Hematopoietic multipotent progenitor cell treated with erythropoietin and hydrocortisone succinate and interleukin-3 and kit ligand, for 8 days (in vitro differentiated cells): ENCODE results near the gene INTS1.
A peak's percentile ranks its signal among the peaks of the same experiment; 100 is the strongest.

Experiments used
- DNase-seq: peaks from one replicate; pipeline ENCODE4 v3.0.0-alpha.2; 2015

Gene INTS1

DNA sequence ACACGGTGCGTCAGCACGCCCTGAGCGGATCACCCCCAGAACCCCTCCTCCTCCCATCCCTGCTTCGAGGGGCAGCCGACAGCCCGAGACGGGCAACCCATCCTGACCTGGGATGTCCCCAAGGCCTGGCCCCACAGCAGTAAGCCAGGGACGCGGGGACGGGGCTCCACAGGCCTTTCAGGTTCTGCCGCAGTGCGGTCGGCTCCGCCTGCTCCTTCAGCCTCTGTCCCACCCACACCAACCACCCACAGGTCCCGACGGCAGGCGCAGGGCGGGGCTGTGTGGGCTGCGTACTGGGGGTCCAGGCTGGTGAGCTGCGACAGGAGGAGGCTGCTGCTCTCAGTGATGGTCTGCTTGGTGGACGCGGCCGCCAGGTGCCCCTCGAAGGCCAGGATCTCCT, 16.7 kb downstream of the INTS1 start:
- DNase-seq: no peak

DNA sequence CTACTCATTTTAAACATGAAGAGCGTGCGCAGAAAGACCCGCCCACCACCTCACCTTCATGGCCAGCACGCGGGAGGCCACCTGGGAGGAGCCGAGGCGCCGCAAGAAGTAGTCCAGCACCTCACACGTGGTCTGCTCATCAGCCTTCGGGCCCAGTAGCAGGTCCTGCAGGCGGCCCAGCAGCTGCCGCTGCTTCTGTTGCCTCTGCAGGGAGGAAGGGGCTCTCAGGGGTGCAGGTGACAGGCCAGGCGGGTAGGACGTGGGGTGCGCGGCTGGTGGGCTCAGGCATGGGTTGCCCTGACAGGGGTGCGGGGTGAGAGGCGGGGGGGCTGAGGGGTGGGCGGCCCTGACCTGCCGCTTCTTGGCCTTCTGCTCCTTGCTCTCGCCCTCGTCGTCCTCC, 17.6 kb downstream of the INTS1 start:
- DNase-seq: no peak

DNA sequence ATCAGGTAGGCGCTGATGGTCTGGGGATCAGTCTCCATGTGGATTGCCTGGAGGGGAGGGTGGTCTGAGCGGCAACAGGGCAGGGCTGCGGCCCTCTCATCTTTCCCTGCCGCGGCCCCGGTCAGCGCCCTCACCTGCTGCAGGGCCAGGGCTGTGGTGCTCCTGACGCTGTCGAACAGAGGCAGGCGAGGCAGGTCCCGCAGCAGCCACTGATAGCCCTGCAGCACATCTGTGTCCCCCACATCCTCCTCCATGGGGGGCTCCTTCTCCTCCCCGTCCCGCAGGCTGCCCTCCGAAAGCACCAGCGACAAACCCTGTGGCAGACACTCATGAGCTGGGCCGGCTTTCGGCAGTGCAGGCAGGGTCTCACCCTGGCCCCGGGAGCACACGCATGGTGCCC, 19.0 kb downstream of the INTS1 start:
- no peak for DNase-seq

DNA sequence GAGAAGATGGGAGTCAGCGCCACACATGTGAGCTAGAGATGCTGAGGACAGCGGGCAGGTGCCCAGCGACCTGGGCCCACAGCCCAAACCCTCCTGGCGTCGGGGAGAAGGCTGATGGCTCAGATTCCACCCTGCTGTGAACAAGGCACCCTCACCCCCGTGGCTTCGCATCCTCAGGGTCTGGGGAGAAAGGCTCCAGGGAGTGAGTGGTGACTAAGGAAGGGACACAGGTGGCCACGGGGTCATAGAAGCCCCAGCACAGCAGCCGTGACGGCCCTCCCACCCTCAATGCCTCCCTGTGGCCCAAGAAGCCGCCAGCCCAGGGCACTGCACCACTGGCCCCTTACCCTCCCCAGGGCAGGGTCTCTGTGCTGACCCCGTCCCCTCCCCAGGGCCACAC, 19.6 kb downstream of the INTS1 start:
- no peak for DNase-seq

DNA sequence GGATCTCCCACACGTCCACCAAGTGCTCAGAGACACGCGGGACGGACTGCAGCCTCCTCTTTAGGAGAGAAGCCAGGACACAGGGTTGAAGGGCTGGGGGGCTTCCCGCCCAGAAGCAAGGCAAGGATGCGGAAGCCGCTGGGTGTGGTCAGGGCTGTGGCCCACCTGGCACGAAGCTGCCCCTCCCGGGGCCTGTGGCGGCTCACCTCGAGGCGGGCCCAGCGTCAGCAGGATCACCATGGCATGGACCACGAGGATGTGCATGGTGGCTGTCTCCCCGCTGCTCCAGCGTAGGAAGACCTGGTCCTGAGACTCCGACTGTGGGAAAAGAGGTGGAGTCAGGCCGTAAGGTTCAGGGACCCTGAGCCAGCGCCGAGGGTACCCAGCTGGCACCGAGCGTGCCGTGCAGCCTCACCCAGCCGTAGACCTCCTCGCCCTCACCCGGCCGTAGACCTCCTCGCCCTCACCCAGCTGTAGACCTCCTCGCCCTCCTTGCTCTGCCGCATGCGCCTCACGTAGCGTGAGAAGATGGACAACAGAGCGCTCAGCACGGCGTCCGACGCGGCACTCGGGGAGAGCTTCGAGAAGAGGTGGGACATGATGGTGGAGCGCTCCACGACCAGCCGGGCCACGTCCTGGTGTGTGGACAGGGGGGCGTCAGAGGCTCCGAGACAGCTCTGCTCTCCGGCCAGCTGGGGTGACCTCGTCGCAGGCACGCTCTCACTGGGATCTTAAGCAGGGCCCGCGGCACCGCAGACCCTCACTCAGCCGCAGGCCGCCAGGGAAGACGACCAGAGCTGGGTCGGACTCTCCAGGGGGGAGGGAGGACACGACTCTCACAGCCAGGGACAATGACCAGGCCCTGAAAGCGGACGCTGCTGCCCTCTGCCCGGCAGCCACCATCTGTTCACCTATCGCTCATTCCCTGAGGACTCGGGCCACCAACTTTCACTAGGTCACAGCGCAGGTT, 20.4 kb downstream of the INTS1 start:
- DNase-seq: no peak

DNA sequence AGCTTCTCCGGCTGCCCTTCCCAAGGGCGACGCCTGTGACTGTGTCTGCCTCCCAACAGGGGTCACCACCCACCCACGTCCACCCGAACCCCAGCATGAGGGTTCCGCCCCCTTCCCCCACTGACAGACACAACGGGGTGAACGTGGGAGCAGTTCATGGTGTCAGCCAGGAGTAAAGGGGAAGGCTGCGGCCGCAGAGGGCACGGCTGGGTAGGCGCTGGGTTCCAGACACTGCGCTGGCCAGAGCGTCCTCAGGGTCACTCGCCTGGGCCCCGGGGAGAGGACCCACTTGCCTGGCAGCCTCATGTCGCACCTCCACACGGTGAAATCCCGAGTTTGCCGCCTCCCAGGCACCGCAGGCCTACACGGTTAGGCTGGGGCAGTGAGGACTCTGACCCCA, 21.1 kb downstream of the INTS1 start:
- DNase-seq: no peak

DNA sequence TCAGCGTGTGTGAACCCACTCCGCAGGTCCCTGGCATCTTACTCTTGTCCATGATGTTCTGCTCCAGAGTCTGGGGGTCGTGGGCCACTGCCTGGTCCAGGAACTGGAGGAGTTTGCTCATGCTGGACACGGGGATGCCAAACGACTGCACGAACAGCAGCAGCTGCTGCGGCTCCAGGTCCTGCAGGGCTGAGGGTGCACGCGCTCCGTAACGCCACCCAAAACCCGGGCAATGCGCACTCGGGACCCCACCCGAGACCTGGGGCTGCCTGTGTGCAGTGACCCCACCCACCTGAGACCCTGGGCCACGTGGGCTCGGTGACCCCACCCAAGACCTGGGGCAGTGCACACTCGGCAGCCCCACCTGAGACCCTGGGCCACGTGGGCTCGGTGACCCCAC, 22.9 kb downstream of the INTS1 start:
- DNase-seq: no peak

DNA sequence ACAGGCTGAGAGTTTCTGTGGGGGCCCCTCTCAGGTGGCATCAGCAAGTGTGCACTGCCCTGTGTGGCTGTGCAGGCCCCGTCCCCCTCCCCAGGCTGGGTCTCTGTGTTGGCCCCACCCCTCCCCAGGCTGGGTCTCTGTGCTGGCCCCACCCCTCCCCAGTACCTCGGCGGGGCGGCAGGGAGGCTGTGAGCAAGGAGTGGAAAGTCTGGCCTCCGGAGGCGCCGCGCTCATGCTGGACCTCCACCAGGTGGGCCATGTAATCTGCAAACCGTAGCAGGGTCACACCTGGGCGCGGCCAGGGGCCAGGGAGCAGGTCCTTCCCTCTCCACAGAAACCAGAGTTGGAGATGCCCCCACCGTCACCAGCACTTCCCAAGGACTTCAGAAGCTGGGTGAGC, 23.5 kb downstream of the INTS1 start:
- DNase-seq: no peak

DNA sequence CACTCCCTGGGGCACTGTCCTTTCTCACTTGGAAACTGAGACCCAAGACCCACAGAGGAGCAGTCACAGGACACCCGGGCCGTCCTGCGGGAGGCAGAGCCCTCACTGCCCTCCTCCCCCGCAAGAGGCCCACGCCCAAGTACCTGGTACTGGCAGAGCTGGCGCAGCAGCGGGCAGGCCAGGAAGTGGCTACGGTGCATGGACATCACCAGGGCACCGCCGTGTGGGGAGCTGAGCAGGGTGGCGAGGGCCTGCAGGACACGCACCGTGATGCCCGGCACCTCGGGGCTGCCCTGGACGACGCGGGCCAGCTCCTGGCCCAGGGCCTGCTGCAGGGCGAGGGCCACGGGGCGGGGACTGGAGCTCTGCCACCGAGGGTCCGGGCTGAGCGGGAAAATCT, 24.9 kb downstream of the INTS1 start:
- DNase-seq: no peak

DNA sequence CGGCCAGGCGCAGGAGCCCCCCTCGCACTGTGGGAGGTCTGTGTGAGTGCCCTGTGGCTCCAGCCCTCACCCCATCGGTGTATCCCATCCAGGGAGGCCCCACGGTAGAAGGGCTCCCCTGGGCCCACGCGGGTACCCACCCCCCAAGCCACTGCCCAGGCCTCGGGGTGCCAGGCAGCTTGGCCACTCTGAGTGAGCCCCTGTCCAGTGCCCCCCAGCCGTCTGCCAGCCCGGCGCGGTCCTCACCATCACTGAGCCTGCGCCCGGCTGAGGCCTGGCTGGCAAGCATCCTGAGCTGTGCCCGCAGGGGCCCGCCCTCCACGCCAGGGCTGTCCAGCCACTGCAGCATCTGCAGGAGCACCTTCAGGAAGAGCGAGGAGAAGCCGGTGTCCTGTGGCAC, 25.7 kb downstream of the INTS1 start:
- DNase-seq: no peak

DNA sequence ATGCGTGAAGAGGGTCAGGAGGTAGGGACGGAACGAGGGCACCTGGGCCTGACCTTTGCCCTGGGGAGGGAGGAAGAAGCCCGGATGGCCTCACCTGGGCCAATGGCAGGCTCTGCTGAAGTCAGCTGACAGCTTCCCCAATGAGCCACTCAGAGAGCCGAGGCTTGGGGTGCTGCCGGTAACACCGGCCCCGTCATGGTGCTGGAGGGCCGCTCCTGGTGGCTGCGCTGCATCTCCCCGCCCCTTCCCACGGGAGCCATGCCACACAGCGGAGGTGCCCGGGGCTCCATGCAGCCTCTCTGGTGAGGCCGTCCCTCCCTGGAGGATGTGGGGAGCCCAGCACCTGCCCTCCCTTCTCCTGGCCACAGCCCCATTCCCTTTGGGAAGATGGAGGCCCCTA, 27.3 kb downstream of the INTS1 start:
- DNase-seq: no peak

DNA sequence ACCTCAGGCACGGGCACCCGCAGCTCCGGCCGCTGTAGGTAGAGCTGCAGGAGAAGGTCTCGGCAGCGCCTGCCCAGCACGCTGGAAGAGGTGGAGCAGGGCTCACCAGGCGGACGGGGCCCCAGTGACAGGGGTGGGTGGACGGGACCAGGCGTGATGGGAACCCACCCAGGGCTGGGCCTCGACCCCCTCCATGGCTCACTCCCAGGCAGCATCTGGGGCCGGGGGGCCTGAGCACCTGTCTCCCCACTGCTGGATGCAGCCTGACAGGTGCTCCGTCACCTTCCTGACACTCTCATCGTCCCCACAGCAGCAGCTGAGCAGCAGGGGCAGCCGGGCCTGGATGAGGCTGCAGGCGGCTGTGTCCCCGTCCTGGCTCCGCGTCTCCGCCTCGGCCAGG, 28.2 kb downstream of the INTS1 start:
- DNase-seq: no peak

DNA sequence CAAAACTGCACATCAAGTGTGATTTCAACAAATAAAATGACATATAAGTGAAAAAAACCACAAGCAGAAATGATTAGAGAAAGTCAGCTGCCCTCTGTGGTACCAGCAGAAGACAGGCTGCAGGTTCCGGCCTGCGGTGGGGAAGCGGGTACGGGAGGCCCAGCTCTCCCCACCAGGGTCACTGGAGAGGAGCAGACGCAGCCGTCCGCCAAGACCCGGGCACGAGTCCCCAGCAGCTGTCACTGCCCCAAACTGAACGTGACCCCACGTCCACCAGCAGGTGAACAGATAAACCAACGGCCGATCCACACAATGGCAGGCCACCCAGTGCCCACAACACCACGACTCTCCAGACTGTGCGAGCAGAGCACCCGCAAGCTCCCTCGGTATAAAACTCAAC, 28.8 kb downstream of the INTS1 start:
- DNase-seq: no peak

DNA sequence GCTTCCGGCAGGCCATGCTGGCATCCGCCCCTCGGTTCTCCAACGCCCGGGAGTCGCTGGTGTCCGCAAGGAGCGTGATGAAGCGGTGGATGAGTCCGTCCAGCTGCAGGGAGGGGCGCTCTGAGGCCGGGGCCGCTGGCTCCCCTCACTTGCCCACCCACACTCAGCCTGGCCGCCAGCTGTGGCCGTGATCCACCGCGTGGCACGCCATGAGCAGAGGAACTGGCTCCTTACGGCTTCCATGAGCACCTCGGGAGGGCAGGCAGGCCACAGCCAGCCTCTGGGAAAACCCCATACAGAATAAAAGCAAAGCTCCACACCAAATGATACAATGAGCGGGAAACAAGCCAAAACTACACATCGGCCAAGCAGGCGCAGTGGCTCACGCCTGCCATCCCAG, 29.5 kb downstream of the INTS1 start:
- no peak for DNase-seq

DNA sequence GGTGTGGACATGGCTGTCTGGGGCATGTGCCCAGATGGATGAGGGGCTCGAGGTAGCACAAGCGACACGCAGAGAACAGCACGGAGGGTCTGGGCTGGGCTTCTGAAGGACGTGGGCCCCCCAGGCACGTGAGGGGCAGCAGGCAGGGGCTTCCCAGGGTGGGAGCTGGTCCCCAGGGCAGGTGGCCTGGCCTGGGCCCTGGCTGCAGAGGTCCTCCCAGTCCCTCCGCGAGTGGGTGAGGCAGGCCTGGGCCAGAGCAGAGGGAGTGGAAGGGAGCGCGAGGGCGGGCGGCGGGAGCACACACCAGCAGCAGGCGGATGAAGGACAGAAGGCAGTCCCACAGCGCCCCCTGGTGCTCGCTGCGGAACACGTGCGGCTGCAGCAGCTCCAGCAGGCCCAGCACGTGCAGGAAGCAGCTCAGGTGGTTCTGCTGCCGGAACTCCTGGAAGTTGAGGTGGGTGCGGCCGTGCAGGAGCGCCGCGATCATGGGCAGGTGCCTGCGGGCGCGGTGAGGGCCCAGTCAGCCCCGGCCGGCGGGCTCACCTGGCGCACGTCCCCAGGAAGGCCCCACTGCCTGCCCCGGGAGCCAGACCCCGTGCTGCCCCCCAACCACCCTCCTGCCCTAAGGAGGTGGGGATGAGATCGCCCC, 30.2 kb downstream of the INTS1 start:
- DNase-seq: peak; percentile 85

DNA sequence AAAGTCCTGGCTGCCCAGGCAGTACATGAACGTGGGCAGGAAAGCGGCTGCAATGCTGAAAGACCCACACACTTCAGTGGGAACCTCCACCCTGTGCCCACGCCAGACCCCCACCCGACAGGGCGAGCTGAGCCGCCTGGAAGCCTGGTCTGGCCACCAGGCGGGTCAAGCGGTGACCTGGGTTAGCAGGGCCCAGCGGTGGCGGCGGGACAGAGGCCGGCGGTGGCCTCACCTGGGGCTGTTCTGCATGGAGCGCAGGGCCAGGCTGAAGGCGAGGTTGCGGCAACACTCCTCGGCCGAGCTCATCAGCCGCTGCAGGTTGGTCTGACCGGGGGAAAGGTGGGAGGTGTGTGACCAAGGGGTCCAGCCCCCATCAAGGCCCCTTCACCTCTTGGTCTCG, 33.3 kb downstream of the INTS1 start:
- DNase-seq: no peak

DNA sequence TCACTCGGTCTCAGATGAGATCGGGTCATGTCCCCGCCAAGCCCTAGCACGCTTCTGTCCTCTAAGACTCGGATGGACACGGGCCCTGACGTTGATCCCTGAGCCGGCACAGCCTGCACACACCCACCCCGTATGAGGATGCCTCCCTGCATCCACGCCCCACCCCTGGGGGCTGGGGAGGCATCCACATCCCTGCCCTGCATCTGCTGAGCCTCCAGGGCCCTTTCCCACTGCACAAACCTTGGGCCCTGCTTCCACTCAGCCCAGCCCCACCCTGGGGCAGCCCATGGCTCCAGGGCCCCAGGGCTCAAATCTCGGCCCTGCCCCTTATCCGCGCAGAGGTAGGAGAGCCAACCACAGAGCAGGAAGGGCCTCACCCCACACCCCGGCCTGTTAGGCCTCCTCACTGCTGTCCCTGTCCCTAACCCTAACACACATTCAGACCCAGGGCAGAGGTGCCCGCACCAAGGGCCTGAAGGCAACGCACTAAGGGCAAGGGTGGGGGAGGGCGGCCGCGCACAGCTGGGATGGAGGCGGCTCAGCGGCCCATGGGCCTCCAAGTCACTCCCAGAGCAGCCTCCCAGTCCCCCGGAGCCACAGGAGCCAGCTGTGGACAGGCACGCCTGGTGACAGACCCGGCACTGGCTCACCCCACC, 35.4 kb downstream of the INTS1 start:
- no peak for DNase-seq

DNA sequence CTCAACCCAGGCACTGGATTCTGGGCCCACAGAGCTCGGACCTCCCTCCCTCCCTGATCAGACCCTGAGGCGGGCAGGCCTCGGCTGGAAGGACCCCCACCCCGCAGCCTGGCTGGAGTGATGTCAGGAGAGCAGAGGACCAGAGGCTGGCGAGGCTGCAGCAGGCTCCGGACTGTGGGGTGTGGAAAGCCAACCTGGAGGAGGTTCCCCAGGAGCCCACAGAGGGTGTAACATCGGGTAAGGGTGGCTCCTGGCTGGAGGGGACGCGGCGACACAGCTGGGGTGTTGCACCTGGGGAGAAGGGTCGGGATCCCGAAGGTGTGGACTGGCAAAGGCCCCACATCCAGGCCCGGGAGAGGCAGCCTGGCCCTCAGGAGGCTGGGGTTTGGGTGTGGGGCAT, 36.0 kb downstream of the INTS1 start:
- no peak for DNase-seq

DNA sequence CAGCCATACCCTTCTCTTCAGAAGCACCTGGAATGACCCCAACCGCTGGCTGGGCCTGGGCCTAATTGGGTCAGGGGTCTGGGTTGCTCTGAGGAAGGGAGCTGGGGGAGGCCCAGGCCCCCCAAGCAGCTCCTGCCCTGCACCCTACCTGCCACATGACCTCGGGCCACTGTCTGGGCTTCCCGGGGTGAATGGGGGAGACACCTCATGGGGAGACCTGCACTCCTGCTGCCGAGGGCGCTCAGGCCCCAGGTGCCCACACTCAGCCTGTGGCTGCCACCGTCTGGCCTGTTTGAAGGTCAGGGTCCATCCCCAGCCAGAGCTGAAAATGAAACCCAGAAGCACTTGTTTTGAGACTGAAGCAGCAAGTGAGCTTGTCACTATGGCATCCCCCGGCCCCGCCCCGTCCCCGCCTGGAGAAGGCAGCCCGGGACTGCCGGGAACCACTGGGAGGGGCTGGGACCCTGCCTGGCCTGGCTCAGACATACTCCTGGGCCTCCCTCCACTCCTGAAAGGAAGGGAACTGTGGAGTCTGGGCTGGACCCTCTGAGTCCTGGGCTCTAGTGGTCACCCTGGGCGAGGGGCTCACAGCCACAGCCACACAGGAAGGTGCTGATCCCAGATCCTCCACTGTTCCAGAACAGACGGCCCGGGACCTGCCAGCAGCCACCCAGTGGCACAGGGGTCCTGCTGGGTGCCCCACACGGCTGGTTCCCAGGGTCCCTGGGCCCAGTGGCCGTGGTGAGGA, 37.5 kb downstream of the INTS1 start:
- DNase-seq: peak; percentile 19

DNA sequence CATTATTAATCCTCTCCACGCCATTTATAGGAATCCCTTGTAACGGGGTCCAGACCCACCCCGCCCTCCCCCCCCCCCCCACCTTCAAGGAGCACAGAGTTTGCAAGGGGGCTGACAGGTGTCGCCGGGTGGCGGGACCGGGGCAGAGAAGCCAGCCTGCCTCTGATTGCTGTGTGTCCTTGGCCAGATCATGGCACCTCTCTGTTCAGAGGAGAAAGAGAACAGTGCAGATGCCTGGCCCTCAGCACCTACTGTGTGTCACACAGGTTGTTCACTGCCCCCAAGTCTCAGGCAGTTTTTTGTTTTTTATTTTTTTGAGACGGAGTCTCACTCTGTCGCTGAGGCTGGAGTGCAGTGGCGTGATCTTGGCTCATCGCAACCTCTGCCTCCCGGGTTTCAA, 39.5 kb downstream of the INTS1 start:
- DNase-seq: no peak

DNA sequence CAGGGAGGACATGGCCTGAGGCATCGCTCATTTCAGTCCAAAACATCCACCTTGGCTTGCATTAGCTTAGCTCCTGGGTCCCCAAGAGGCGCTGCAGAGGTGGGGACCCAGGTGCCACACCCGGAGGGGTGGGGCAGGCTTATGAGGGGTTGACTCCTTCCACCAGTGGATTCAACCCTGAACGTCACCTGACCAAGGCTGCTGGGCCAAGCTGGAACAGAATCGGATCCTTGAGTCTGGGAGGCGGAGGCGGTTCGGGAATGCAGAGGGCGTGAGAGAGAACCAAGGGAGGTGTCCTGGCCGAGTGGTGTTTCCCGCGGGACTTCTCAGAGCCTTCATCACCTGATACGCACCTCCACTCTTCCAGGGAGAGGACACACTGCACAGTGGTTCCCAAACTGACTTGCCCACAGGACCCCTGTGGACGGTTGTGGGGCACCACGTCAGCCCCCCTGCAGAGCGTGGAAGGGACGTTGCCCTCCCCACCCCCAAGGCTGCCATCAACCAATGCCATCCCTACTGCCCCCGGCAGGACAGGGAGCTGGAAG, 40.4 kb downstream of the INTS1 start:
- peak; percentile 45 for DNase-seq

DNA sequence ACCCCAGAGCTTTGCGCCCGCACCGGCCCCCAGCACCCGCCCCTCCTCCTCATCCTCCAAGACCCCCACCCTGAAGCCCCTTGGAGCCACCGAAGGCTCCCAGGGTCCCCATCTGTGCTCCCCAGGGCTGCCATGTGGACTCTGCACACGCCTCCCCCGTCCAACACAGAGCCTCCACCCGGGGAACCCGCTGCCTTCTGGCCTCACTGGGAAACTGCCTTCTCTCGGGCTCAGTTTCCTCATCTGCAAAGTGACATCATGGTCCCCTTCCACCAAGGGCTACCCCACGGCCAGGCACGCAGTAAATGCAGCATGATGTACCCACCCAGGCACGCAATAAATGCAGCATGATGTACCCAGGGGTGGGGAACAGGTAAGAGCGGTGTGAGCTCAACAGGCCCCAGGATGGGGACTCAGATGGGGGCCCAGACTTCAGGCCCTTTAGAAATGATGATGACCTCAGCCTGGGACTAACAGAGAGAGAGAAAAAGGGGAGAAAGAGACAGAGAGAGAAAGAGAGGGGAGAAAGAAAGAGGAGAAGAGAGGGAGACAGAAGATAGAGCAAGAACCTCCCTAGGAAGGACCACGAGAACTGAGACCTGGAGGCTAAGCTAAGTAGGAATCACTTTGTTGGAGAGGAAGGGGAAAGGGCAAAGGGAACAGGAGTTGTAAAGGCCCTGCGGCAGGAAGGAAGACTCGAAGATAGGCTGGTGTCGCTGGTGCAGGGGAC, 42.4 kb downstream of the INTS1 start:
- DNase-seq: peak; percentile 49
